ENCODE measurements around the gene UNC93B1.

- TF ChIP-seq, protein P1, sequence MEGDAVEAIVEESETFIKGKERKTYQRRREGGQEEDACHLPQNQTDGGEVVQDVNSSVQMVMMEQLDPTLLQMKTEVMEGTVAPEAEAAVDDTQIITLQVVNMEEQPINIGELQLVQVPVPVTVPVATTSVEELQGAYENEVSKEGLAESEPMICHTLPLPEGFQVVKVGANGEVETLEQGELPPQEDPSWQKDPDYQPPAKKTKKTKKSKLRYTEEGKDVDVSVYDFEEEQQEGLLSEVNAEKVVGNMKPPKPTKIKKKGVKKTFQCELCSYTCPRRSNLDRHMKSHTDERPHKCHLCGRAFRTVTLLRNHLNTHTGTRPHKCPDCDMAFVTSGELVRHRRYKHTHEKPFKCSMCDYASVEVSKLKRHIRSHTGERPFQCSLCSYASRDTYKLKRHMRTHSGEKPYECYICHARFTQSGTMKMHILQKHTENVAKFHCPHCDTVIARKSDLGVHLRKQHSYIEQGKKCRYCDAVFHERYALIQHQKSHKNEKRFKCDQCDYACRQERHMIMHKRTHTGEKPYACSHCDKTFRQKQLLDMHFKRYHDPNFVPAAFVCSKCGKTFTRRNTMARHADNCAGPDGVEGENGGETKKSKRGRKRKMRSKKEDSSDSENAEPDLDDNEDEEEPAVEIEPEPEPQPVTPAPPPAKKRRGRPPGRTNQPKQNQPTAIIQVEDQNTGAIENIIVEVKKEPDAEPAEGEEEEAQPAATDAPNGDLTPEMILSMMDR (IDR thresholded peaks at IDR 0.05; ENCODE audit: borderline replicate concordance, extremely low read depth, low read length, poor library complexity, severe bottlenecking), result no peak
- TF ChIP-seq EZH2 (IDR thresholded peaks at IDR 0.05; ENCODE audit: borderline replicate concordance, low read depth, low read length, severe bottlenecking), result no peak
These were observed 846 bp upstream of the UNC93B1 start for GRCh38 chr11:68004551-68005335.

All from DND-41 (cell line).